Limb (tissue), 2 donors: ENCODE results near the gene CACNA1E.
"Not testable (repeated sequence)": the region's sequence is repeated elsewhere in the genome, so short reads cannot be mapped to it uniquely, and the experiment has no call there.

Experiments
- DNase-seq, 2 donors: peaks; one replicate each; pipeline ENCODE4 v3.0.0-alpha.2; 2016; ENCODE audit errors: extremely low spot score in 2 of 2

The CACNA1E gene

GRCh38 chr1:181516706-181517105 lies 33.4 kb downstream of the CACNA1E start:
- no peak for DNase-seq

- DNase-seq: no peak
Measured at GRCh38 chr1:181517181-181517875, 34.0 kb downstream of the CACNA1E start.

- DNase-seq: no peak
Measured at GRCh38 chr1:181518152-181518551, 34.8 kb downstream of the CACNA1E start.

- DNase-seq: no peak
Measured at GRCh38 chr1:181522864-181523263, 39.5 kb downstream of the CACNA1E start.

GRCh38 chr1:181525104-181525721 lies 41.9 kb downstream of the CACNA1E start:
- DNase-seq: no peak

GRCh38 chr1:181528241-181528640 lies 44.9 kb downstream of the CACNA1E start:
- DNase-seq: not testable (repeated sequence)

- no peak for DNase-seq
Measured at GRCh38 chr1:181531441-181531840, 48.1 kb downstream of the CACNA1E start.

- DNase-seq: no peak
Measured at GRCh38 chr1:181531951-181532600, 48.8 kb downstream of the CACNA1E start.

GRCh38 chr1:181538836-181539235 lies 55.5 kb downstream of the CACNA1E start:
- DNase-seq: no peak

GRCh38 chr1:181541458-181541857 lies 58.1 kb downstream of the CACNA1E start:
- no peak for DNase-seq

- no peak for DNase-seq
Measured at GRCh38 chr1:181541947-181542346, 58.6 kb downstream of the CACNA1E start.

- DNase-seq: not testable (repeated sequence)
Measured at GRCh38 chr1:181542406-181542805, 59.1 kb downstream of the CACNA1E start.

- no peak for DNase-seq
Measured at GRCh38 chr1:181545395-181545794, 62.1 kb downstream of the CACNA1E start.

- DNase-seq: no peak
Measured at GRCh38 chr1:181548497-181548896, 65.2 kb downstream of the CACNA1E start.

- DNase-seq: peak; percentile 5 to 69
Measured at GRCh38 chr1:181551249-181551648, 67.9 kb downstream of the CACNA1E start.

GRCh38 chr1:181551754-181552153 lies 68.4 kb downstream of the CACNA1E start:
- DNase-seq: no peak

GRCh38 chr1:181554465-181554864 lies 71.1 kb downstream of the CACNA1E start:
- no peak for DNase-seq

GRCh38 chr1:181556631-181557030 lies 73.3 kb downstream of the CACNA1E start:
- no peak for DNase-seq

- peak in 1 of 2 donors; percentile 17 for DNase-seq
Measured at GRCh38 chr1:181557313-181557712, 74.0 kb downstream of the CACNA1E start.

GRCh38 chr1:181558416-181558815 lies 75.1 kb downstream of the CACNA1E start:
- DNase-seq: no peak

- no peak for DNase-seq
Measured at GRCh38 chr1:181559142-181559541, 75.8 kb downstream of the CACNA1E start.

GRCh38 chr1:181562395-181562794 lies 79.1 kb downstream of the CACNA1E start:
- DNase-seq: no peak

- DNase-seq: no peak
Measured at GRCh38 chr1:181568736-181569135, 85.4 kb downstream of the CACNA1E start.
